Lower leg skin (tissue), 3 donors: ENCODE data around the gene PGP.

Source experiments
- CTCF ChIP-seq, 3 donors: fragments of 450-650 bp; IDR thresholded peaks; one replicate each; pipeline ENCODE4 v1.5.1; 2016; ENCODE audit warnings: antibody characterized with exemption in 3 of 3, mild to moderate bottlenecking in 3 of 3, moderate library complexity in 2 of 3
- POLR2A ChIP-seq, 2 donors: fragments of 450-650 bp; IDR thresholded peaks; one replicate each; pipeline ENCODE4 v1.6.1; 2016 to 2017; ENCODE audit warnings: antibody characterized with exemption in 2 of 2, mild to moderate bottlenecking in 1 of 2, moderate library complexity in 1 of 2

- TF ChIP-seq CTCF (IDR thresholded peaks at IDR 0.05), result no peak
- no peak for TF ChIP-seq POLR2A (IDR thresholded peaks at IDR 0.05)
Measured at GRCh38 chr16:2238838-2239675, 24.4 kb upstream of the PGP start.
